GM19463 (cell line): Measurements from ENCODE around the gene ZNF311.
"Not testable (repeated sequence)": the region's sequence is repeated elsewhere in the genome, so short reads cannot be mapped to it uniquely, and the experiment has no call there.

ENCODE experiments used
- ATAC-seq: cut with Tn5 transposase; IDR thresholded peaks from one replicate; pipeline ENCODE4 v1.9.1; 2021; ENCODE audit warnings: mild to moderate bottlenecking, moderate library complexity; ENCODE audit not compliant: unreplicated experiment

The ZNF311 gene

DNA sequence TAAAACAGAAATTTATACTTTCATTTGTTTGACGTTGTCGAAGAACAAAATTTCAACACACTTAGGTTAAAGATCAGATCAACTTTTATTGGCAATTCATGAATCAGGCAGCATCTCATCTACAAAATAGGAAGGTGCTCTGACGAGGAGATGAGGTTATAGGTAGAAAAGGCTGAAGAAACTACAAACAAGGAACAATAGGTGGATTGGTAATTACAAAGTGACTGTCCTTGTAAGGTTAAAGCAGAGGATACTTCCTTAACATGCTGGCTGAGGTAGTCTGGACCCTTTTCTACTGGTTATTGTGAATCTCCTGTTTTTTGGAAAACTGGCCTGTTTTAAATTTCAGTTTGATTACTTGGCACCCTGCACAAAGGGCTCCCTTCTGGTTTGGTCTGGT lies 48.8 kb downstream of the ZNF311 start:
- ATAC-seq, result no peak

DNA sequence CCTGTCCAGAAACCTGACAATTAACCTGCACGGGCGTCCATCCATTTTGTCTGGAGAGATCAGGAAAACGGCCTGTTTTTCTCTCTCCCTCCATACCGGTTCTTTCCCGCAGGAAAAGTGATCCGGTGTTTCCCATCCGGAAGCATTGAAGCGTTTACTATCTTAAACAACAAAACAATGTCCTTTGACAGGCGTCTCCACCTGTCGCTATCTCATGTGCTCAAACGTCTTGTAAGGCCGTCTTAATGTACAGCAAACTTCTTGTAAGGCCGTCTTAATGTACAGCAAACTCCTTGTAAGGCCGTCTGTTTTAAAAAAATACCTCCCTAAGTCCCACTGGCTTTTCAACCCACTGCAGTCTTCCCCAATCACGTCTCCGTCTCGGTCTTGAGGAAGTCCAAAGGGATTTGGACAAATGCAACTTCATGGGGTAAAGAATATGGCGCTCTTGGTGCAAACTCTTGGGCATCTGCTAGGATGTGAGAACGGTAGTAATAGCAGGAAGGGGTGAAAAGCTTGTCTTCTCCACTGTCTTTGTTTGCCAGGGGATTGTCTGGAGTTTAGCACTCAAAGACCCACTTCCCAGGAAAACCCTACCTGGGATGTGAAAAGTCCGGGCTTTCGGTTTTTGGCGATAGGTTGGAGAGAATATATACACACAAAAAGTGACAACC lies 51.4 kb downstream of the ZNF311 start:
- no peak for ATAC-seq

DNA sequence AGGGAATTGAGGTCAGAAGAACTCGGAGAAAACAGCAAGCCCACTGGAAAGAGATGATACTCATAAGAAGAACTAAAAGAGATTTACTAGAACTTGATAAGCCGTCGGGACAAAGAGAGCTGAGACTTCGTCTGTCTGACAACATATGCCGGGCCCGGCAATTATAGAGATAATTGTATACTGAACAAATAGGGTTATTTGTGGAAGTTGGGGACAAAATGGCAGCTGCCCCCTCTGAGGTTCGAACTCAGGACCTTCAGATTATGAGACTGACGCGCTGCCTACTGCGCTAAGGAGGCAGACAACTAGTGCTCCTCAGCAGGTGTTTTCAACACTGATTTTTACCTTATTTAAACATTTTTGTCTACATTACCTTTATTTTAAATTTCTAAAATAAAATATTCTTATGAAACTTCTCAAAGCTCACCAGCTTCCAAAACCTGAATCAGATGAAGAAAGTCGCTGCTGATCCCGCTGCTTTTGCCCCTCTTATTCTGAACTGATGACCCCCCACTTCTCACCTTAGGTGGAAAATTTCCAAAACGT lies 52.0 kb downstream of the ZNF311 start:
- ATAC-seq, result no peak

DNA sequence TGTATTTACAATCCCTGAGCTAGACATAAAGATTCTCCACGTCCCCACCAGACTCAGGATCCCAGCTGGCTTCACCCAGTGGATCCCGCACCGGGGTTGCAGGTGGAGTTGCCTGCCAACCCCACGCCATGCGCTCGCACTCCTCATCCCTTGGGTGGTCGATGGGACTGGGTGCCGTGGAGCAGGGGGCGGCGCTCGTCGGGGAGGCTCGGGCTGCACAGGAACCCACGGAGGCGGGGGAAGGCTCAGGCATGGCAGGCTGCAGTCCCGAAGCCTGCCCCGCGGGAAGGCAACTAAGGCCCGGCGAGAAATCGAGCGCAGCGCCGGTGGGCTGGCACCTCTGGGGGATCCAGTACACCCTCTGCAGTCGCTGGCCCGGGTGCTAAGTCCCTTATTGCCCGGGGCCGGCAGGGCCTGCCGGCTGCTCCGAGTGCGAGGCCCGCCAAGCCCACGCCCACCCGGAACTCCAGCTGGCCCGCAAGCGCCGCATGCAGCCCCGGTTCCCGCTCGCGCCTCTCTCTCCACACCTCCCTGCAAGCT lies 55.4 kb downstream of the ZNF311 start:
- not testable (repeated sequence) for ATAC-seq

DNA sequence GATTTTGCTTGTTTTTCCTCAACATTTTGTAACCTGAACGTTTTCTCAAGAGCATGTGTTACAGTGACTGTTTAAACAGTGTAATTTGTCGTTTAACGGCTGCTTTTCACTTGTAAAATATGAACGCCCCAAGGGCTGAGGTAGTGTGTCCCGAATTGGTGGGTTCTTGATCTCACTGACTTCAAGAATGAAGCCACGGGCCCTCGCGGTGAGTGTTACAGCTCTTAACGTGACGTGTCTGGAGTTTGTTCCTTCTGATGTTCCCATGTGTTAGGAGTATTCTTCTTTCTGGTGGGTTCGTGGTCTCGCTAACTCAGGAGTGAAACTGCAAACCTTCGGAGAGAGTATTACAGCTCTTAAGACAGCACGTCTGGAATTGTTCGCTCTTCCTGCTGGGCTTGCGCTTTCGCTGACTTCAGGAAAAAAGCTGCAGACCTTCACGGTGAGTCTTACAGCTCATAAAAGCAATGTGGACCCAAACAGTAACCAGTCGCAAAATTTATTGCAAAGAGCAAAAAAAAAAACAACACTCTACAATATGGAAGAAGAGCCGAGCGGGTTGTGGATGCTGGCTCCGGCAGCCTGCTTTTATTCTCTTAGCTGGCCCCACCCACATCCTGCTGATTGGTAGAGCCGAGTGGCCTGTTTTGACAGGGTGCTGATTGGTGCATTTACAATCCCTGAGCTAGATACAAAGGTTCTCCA lies 56.2 kb downstream of the ZNF311 start:
- no peak for ATAC-seq

DNA sequence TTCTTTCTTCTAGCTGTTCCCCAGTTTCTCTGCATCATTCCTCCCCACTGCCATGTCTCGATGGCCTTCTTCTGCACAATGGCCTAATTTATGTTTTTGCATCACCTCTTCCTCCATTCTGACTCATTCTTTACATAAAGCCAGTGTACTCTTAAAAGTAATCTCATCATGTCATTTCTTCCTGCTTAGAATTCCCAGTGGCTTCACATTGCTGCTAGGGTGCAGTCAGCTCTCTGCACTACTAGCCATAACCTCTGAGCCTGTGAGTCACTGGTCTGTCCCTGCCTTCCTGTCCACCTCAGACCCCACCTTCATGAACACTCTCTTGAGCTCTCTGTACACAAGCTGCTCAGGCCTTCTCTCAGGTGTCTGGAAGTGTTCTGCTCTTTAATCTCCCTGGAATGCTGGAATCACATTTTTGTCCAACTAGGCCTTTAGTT lies 57.3 kb downstream of the ZNF311 start:
- ATAC-seq, result no peak

DNA sequence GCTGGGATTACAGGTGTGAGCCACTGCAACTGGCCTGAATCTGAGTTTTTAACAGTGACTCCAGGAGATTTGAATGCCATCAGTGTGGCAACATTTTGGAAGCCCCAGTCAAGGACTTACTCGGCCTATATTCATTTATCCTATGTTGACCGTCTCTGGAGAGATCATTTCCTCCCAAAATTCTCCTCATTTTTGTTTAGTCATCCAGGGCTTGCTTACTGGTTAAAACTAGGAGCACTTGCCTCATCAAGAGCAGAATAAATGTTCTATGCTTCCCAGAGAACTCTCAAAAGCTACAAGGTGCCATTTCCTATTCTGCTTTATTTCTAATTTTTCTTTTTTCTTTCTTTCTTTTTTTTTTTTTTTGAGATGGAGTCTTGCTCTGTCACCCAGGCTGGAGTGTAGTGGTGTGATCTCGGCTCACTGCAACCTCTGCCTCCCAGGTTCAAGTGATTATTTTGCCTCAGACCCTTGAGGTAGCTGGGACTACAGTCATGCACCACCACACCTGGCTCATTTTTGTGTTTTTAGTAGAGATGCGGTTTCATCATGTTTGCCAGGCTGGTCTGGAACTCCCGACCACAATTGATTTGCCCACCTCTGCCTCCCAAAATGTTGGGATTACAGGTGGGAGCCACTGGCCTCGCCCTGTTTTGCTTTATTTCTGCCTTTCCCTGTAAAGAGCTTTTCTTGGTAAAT lies 57.9 kb downstream of the ZNF311 start:
- no peak for ATAC-seq

DNA sequence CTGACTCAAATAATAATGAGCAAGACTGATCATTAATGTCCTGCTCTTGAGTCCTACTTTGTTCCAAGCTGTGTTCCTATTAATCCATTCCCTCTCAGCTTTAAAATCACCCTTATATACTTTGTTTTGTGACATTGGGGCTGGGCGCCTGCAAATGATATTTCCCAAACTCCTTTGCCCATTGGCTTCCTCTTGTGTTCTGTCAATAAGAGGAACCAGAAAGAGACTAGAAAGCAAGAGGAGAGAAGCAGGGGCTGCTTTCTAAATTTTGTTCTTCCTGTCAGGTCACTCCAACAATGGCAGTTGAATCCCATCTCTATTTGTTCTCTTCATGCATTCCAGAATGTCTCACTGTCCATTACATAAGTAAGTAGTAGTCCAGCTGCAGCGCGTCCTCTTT lies 59.8 kb downstream of the ZNF311 start:
- no peak for ATAC-seq
